Stromal cell of bone marrow (primary cell): ENCODE data around the gene KRT74.

Source experiments
- DNase-seq: peaks from one replicate; pipeline ENCODE4 v3.0.0-alpha.2; 2012; ENCODE audit warnings: low read depth

Gene KRT74

DNA sequence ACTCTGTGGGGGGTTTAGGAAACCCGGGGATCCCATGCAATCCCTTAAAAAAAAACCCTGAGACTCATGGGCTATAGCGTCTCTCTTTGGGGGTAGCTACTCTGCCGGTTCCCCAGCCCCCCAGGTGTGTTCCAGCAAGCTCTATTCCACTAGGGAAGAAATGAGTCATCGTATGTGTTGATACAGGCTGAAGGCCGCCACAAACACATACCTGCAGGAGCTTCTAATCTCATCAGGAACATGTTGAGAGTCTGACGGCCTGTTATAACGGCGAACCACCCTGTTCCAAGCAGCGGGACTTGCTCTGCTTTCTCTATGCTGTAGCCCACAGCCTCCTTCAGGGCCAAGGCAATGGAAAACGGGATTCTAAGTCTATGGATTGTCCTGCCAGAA lies 52.5 kb downstream of the KRT74 start:
- DNase-seq, result no peak

- DNase-seq, result no peak
Measured at GRCh38 chr12:52519826-52520662, 53.6 kb downstream of the KRT74 start, which contains the start of gene KRT5. KRT5 (minus strand) TSS chr12:52520394; CDS start chr12:52520296, 98 bp downstream.

- DNase-seq, result no peak
Measured at GRCh38 chr12:52519387-52519703, 54.3 kb downstream of the KRT74 start.

DNA sequence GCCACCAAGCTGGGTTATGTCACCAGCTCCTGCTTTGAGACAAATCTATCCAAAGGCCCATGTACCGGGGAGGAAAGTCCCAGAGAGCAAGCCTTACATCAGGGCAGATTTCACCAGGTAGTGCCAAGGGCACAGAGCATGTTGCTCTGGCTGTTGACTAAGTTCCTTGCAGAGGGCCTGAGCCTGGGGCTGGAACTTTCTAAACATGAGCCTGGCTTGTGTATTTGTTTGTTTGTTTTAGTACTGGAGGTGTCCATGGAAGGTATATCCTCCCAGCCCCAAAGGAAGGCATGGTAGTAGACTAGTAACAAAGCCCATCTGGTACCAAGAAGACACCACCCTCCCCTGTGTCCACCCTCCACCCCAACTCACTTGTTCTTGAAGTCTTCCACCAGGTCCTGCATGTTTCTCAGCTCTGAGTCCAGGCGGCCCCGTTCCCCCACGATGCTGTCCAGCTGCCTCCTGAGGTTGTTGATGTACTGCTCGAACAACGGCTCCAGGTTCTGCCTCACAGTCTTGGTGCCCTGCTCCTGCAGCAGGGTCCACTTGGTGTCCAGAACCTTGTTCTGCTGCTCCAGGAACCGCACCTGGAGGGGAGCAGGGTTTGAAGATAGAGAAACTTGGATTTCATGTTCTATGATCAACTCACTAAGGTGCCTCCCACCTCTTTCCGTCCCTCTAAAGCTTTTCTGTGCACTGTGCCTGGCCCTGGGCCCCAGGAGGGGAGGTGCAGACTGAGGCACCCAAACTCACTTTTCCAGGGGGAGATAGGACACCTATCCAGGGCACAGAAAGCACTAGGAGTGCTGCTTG lies 54.9 kb downstream of the KRT74 start:
- no peak for DNase-seq

DNA sequence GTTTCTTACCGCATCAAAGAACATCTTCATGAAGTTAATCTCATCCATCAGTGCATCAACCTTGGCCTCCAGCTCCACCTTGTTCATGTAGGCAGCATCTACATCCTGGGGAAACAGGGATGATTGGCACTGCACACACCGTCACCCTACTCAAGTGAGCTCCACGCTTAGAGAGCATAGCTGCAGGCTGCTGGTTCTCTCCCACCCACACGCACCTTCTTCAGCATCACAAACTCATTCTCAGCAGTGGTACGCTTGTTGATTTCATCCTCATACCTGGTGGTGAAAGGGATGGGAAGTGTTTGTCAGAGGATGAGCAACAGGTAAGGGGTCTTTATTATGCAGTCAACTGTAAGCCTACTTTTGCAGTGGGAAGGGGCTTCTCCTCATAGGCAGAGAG lies 55.8 kb downstream of the KRT74 start:
- no peak for DNase-seq

GRCh38 chr12:52517005-52517835 lies 56.4 kb downstream of the KRT74 start:
- no peak for DNase-seq

- DNase-seq, result no peak
Measured at GRCh38 chr12:52515927-52516831, 57.5 kb downstream of the KRT74 start.
